Spleen (tissue), 7 donors: ENCODE data around the gene ITGAE.

Source experiments
- CTCF ChIP-seq, 11 experiments: fragments of 200-600 bp in 7 of 11; fragments of 450-650 bp in 4 of 11; sonication (generic) in 4 of 11; IDR thresholded peaks in 8 of 11; conservative IDR thresholded peaks in 3 of 11; 1 replicate in 7 of 11; 2 replicates in 4 of 11; pipeline versions ENCODE4 v1.4.0 to v1.8.0; 2016 to 2021; ENCODE audit warnings: antibody characterized with exemption in 11 of 11, inconsistent platforms in 4 of 11, mild to moderate bottlenecking in 1 of 11
- POLR2A ChIP-seq, 3 donors: fragments of 450-650 bp; IDR thresholded peaks; one replicate each; pipeline ENCODE4 v1.5.1; 2017; ENCODE audit warnings: antibody characterized with exemption in 3 of 3, mild to moderate bottlenecking in 1 of 3
- POLR2AphosphoS5 ChIP-seq, 3 donors: sonication (generic); formaldehyde crosslinking; IDR thresholded peaks; one replicate each; pipeline ENCODE4 v1.5.1; 2017; ENCODE audit warnings: antibody characterized with exemption in 3 of 3
- donor health status: DM: no; HTN: no; CAD: no; lungs with moderate emphysema.
- donor health status: DM: no; HTN: no; CAD: no.
- donor health status: DM: no; HTN: no; CAD: no.

DNA sequence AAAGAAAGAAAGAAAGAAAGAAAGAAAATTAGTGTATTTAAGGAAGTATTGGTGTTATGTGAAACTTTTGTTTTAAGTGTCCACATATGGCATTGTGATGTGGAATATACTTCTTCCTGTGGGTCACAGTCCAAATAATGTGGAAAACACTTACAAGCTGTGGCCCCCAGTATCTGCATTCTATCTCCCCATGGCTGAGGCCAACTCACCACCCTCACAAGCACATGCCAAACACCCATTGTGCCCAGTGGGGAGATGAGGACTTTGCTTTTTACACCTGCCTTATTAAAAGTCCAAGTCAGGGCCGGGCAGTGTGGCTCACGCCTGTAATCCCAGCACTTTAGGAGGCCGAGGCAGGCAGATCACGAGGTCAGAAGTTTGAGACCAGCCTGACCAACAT is 101.0 kb downstream of the ITGAE start:
- TF ChIP-seq CTCF (IDR thresholded peaks at IDR 0.05 in 8 of 11, conservative IDR thresholded peaks at IDR 0.05 in 3 of 11) (no peak), POLR2A (IDR thresholded peaks at IDR 0.05) (no peak), POLR2AphosphoS5 (IDR thresholded peaks at IDR 0.05) (no peak)
